Tibial nerve (tissue), 4 donors: ENCODE measurements around the gene SLC9B2.

Experiments
- CTCF ChIP-seq, 5 experiments: fragments of 200-600 bp in 3 of 5; fragments of 450-650 bp in 2 of 5; sonication (generic) in 3 of 5; IDR thresholded peaks; one replicate each; pipeline ENCODE4 v1.5.1; 2016 to 2019; ENCODE audit warnings: antibody characterized with exemption in 5 of 5, mild to moderate bottlenecking in 3 of 5, moderate library complexity in 2 of 5
- EP300 ChIP-seq, 2 donors: sonication (generic); formaldehyde crosslinking; IDR thresholded peaks; one replicate each; pipeline ENCODE4 v1.6.1; 2017; ENCODE audit warnings: antibody characterized with exemption in 2 of 2, mild to moderate bottlenecking in 1 of 2
- POLR2A ChIP-seq, 2 donors: fragments of 450-650 bp; IDR thresholded peaks; one replicate each; pipeline ENCODE4 v1.6.1; 2017; ENCODE audit warnings: antibody characterized with exemption in 2 of 2, mild to moderate bottlenecking in 2 of 2, moderate library complexity in 2 of 2

DNA sequence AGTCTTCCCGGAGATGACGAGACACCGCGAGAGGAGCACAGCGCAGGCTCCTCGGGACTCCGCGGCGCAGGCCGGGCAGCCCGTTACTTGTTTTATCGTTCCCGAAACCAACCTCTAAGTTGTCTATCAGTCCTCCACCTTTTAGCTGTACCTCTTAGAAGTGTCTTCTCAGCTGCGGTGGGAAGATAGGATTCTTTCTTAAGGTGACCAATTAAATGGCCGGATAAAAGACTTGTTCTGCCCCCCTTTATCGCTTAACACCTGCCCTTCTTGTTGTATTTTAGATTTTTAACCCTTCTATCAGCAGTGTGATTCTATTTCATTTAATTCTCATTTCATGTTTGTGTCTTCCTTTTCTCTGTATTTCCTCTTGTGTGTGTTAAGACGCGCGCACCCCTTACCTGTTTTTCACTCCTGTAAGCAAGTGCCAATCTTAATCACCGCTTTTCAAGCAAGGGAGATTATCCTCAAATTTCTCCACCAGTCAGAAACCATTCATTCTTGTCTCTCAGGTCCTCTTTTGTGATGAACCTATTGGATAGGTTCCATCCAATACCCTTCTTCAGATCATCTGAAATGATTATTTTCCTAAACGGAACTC lies at the start of gene SLC9B2:
- TF ChIP-seq CTCF (IDR thresholded peaks at IDR 0.05) (no peak), POLR2A (IDR thresholded peaks at IDR 0.05) (no peak), EP300 (IDR thresholded peaks at IDR 0.05) (no peak)
